GM12875 (cell line): ENCODE measurements around the gene IFITM5.

Experiments used
- H3K4me3 ChIP-seq: one replicate; pipeline ENCODE4 v1.5.1; 2011; ENCODE audit warnings: low read depth, low read length, control low read depth
- TF ChIP-seq, protein P1 (sequence below): IDR thresholded peaks from 2 replicates; pipeline ENCODE4 v1.5.1; 2011; ENCODE audit warnings: low read depth, mild to moderate bottlenecking, control low read depth, inconsistent platforms, low read length, moderate library complexity, borderline replicate concordance; ENCODE audit not compliant: insufficient read depth

IFITM5 gene

GRCh38 chr11:279966-280705 is 19.2 kb downstream of the IFITM5 start:
- H3K4me3 ChIP-seq, result no peak overlapping the region
- TF ChIP-seq, protein P1, sequence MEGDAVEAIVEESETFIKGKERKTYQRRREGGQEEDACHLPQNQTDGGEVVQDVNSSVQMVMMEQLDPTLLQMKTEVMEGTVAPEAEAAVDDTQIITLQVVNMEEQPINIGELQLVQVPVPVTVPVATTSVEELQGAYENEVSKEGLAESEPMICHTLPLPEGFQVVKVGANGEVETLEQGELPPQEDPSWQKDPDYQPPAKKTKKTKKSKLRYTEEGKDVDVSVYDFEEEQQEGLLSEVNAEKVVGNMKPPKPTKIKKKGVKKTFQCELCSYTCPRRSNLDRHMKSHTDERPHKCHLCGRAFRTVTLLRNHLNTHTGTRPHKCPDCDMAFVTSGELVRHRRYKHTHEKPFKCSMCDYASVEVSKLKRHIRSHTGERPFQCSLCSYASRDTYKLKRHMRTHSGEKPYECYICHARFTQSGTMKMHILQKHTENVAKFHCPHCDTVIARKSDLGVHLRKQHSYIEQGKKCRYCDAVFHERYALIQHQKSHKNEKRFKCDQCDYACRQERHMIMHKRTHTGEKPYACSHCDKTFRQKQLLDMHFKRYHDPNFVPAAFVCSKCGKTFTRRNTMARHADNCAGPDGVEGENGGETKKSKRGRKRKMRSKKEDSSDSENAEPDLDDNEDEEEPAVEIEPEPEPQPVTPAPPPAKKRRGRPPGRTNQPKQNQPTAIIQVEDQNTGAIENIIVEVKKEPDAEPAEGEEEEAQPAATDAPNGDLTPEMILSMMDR, result no peak

DNA sequence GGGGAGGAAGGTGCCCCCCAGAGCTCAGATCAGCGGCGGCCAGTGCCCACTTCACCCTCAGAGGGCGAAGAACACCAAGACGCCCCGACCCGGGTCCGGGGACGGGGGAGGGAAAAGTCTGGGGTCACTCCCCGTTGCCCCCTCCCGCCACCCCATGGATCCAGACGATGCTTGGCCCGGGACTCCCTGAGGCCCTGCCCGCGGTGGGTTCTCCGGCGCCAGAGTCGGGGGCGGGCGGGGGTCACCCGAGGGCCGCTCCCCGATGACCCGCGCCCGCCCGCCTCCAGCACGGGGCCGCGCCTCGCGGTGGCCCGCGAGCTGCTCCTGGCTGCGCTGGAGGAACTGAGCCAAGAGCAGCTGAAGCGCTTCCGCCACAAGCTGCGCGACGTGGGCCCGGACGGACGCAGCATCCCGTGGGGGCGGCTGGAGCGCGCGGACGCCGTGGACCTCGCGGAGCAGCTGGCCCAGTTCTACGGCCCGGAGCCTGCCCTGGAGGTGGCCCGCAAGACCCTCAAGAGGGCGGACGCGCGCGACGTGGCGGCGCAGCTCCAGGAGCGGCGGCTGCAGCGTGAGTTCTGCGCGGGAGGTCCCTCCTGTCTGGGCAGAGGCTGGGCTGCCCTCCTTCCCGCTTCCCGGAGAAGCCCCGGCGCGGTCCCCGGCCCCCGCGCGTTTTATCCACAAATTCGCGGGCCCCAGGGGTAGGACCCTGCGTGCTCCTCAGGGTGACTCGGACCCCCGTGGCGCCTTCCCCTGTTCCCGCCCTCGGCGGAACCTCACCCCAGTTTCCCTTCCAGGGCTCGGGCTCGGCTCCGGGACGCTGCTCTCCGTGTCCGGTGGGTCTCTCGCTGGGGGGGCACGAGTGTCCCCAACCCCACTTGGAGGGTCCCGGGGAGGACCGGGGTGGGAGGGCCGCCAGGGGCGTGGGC is 20.0 kb downstream of the IFITM5 start:
- no peak overlapping the region for H3K4me3 ChIP-seq
- TF ChIP-seq, protein P1, result no peak

- H3K4me3 ChIP-seq, result no peak within 1 kb of the TSS
- TF ChIP-seq, protein P1, result no peak
These were observed 21.1 kb downstream of the IFITM5 start, which contains the start of gene NLRP6 for GRCh38 chr11:278001-278951. NLRP6 (plus strand) TSS chr11:278407; CDS start chr11:278570, 163 bp downstream.

- H3K4me3 ChIP-seq, result no peak overlapping the region
- TF ChIP-seq, protein P1, result no peak
These were observed 23.1 kb downstream of the IFITM5 start for GRCh38 chr11:276219-276618.

- no peak overlapping the region for H3K4me3 ChIP-seq
- TF ChIP-seq, protein P1, result no peak
These were observed 26.5 kb downstream of the IFITM5 start for GRCh38 chr11:272931-273198.

GRCh38 chr11:272195-272930 is 27.0 kb downstream of the IFITM5 start:
- TF ChIP-seq, protein P1, result no peak
- H3K4me3 ChIP-seq, result no peak overlapping the region
